HEK293T (cell line): Measurements from ENCODE around the gene NSUN2.

Experiments used
- ARNT ChIP-seq: fragments of 450-650 bp; IDR thresholded peaks from 2 replicates; pipeline ENCODE4 v1.6.1; 2017; ENCODE audit warnings: mild to moderate bottlenecking
- BHLHE40 ChIP-seq: fragments of 450-650 bp; IDR thresholded peaks from 2 replicates; pipeline ENCODE4 v1.6.1; 2016; ENCODE audit warnings: mild to moderate bottlenecking, moderate library complexity, borderline replicate concordance
- CTBP1 ChIP-seq: fragments of 450-650 bp; IDR thresholded peaks from 2 replicates; pipeline ENCODE4 v1.6.1; 2016; ENCODE audit warnings: borderline replicate concordance
- ELF4 ChIP-seq: fragments of 450-650 bp; IDR thresholded peaks from 2 replicates; pipeline ENCODE4 v1.6.1; 2017; ENCODE audit warnings: antibody characterized with exemption
- FOXA1 ChIP-seq: fragments of 450-650 bp; IDR thresholded peaks from 2 replicates; pipeline ENCODE4 v1.6.1; 2016; ENCODE audit warnings: mild to moderate bottlenecking
- FOXK2 ChIP-seq: fragments of 450-650 bp; IDR thresholded peaks from 2 replicates; pipeline ENCODE4 v1.6.1; 2016; ENCODE audit warnings: mild to moderate bottlenecking
- FOXM1 ChIP-seq: fragments of 450-650 bp; IDR thresholded peaks from 2 replicates; pipeline ENCODE4 v1.6.1; 2017; ENCODE audit warnings: mild to moderate bottlenecking, borderline replicate concordance
- HDGF ChIP-seq: fragments of 450-650 bp; IDR thresholded peaks from 2 replicates; pipeline ENCODE4 v1.6.1; 2017; ENCODE audit warnings: antibody characterized with exemption, borderline replicate concordance
- SUZ12 ChIP-seq: fragments of 450-650 bp; IDR thresholded peaks from 2 replicates; pipeline ENCODE4 v1.6.1; 2016; ENCODE audit warnings: mild to moderate bottlenecking
- ZNF384 ChIP-seq: fragments of 450-650 bp; IDR thresholded peaks from 2 replicates; pipeline ENCODE4 v1.6.1; 2016

DNA sequence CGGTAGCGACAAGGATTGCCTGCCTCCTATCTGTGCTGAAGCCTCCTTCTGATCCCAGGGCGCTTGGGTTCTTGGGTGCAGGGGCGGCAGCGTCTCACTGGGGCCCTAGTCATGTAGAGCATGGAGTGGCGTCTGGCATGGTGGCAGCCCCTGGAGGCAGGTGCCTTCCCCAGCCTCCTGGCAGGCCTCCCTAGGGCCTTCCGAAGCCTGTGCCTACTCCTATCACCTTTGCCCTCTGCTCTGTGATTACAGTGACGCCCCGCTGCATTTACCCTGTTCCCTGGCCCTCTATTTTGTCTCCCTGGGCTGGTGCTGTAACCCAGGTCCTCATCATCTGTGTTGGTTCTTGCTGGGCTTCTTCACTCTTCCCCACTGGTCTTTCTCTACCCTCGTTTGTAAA lies 4.2 kb upstream of the NSUN2 start:
- TF ChIP-seq ELF4, result no peak
- TF ChIP-seq FOXA1, result no peak
- TF ChIP-seq ZNF384, result no peak
- no peak for TF ChIP-seq ARNT
- no peak for TF ChIP-seq HDGF
- TF ChIP-seq BHLHE40, result no peak
- no peak for TF ChIP-seq SUZ12
- no peak for TF ChIP-seq CTBP1
- TF ChIP-seq FOXM1, result no peak
- no peak for TF ChIP-seq FOXK2
